SK-N-MC (cell line): ENCODE measurements around the gene MEI1.

Source experiments
- EZH2 ChIP-seq: fragments of 200-600 bp; sonication (generic); IDR thresholded peaks from one replicate; pipeline ENCODE4 v1.6.1; 2017; ENCODE audit warnings: antibody characterized with exemption
- POLR2AphosphoS5 ChIP-seq: IDR thresholded peaks from 2 replicates; pipeline ENCODE4 v1.6.1; 2012; ENCODE audit warnings: mild to moderate bottlenecking, low read depth, low read length, borderline replicate concordance

- no peak for TF ChIP-seq EZH2
- TF ChIP-seq POLR2AphosphoS5: no peak
These were observed 32.9 kb downstream of the MEI1 start for GRCh38 chr22:41732096-41732772.
